PFSK-1 (cell line): Measurements from ENCODE around the gene ITPKB.

ENCODE experiments used
- POLR2AphosphoS5 ChIP-seq: IDR thresholded peaks from 2 replicates; pipeline ENCODE4 v1.6.1; 2012; ENCODE audit warnings: low read depth, mild to moderate bottlenecking, control low read depth, low read length, moderate library complexity
- REST ChIP-seq, 2 experiments: IDR thresholded peaks; 2 replicates each; pipeline versions ENCODE4 v1.6.1 to v1.8.0; 2011 to 2012; ENCODE audit warnings: low read depth in 2 of 2, low read length in 2 of 2, control low read depth in 1 of 2, inconsistent platforms in 1 of 2, mild to moderate bottlenecking in 1 of 2, moderate library complexity in 1 of 2; ENCODE audit not compliant: insufficient read depth in 1 of 2

- TF ChIP-seq POLR2AphosphoS5 (no peak), REST (IDR thresholded peaks at IDR 0.05; ENCODE audit: insufficient read depth in 1 of 2, low read depth in 2 of 2, low read length in 2 of 2) (no peak)
Observed at GRCh38 chr1:226762988-226763904, 24.2 kb upstream of the ITPKB start.
